CD4-positive, CD25-positive, alpha-beta regulatory T cell (primary cell): Measurements from ENCODE around the gene DROSHA. TPM values are rescaled to one million over a fixed set of nuclear protein-coding genes. Genes with fewer than 3 reads are reported as not detected.

Source experiments
- ATAC-seq, 2 donors: fragments of 150-1000 bp; cut with Tn5 transposase; one replicate each; pipeline ENCODE4 v1.10.0; 2021; ENCODE audit warnings: low read depth in 2 of 2, moderate number of reproducible peaks in 2 of 2, moderate library complexity in 1 of 2
- DNase-seq, 3 donors: peaks; one replicate each; pipeline versions ENCODE4 v3.0.0 to v3.0.0-alpha.2; 2012 to 2022; ENCODE audit warnings: mixed read lengths in 1 of 3
- H3K27ac ChIP-seq: one replicate; pipeline ENCODE4 v1.7.0; 2013; ENCODE audit warnings: mild to moderate bottlenecking, low read length; ENCODE audit not compliant: insufficient read depth, poor library complexity, severe bottlenecking
- H3K27me3 ChIP-seq: one replicate; pipeline ENCODE4 v1.7.0; 2013; ENCODE audit warnings: low read length; ENCODE audit not compliant: control insufficient read depth, insufficient read depth
- H3K36me3 ChIP-seq: one replicate; pipeline ENCODE4 v1.7.0; 2013; ENCODE audit warnings: mild to moderate bottlenecking, low read length, moderate library complexity; ENCODE audit not compliant: control insufficient read depth, insufficient read depth
- H3K4me1 ChIP-seq: 2 replicates; pipeline ENCODE4 v1.7.0; 2013; ENCODE audit warnings: mild to moderate bottlenecking, low read length; ENCODE audit not compliant: insufficient read depth, control insufficient read depth, poor library complexity, severe bottlenecking
- H3K4me3 ChIP-seq: one replicate; pipeline ENCODE4 v1.7.0; 2013; ENCODE audit warnings: low read depth, mild to moderate bottlenecking, low read length, moderate library complexity
- H3K9me3 ChIP-seq, 2 experiments: 1 replicate in 1 of 2; 2 replicates in 1 of 2; pipeline ENCODE4 v1.7.0; 2013; ENCODE audit warnings: low read length in 2 of 2, mild to moderate bottlenecking in 1 of 2, moderate library complexity in 1 of 2; ENCODE audit not compliant: control insufficient read depth in 2 of 2
- H3K27ac Mint-ChIP-seq, 3 donors: one replicate each; pipeline ENCODE4 v1.8.0; 2020 to 2022; ENCODE audit warnings: mild to moderate bottlenecking in 3 of 3, mixed read lengths in 3 of 3, moderate library complexity in 2 of 3
- H3K27me3 Mint-ChIP-seq: one replicate; pipeline ENCODE4 v1.8.0; 2022; ENCODE audit warnings: mild to moderate bottlenecking, mixed read lengths
- H3K36me3 Mint-ChIP-seq: one replicate; pipeline ENCODE4 v1.8.0; 2020; ENCODE audit warnings: mixed read lengths
- H3K4me1 Mint-ChIP-seq, 4 donors: one replicate each; pipeline ENCODE4 v1.8.0; 2020 to 2022; ENCODE audit warnings: mixed read lengths in 4 of 4, mild to moderate bottlenecking in 1 of 4
- H3K4me3 Mint-ChIP-seq, 4 donors: one replicate each; pipeline ENCODE4 v1.8.0; 2020 to 2022; ENCODE audit warnings: mild to moderate bottlenecking in 4 of 4, mixed read lengths in 4 of 4, moderate library complexity in 3 of 4
- H3K9me3 Mint-ChIP-seq, 7 donors: one replicate each; pipeline ENCODE4 v1.8.0; 2020 to 2022; ENCODE audit warnings: mixed read lengths in 7 of 7, mild to moderate bottlenecking in 3 of 7, moderate library complexity in 2 of 7
- polyA plus RNA-seq, 4 donors: library from polyadenylated mRNA; unstranded; fragments of 300-500 nt; fragmentation: Illumina TruSeq; gene quantifications; one replicate each; pipeline ENCODE4 v1.2.3, GENCODE V29; 2021
- total RNA-seq: library from RNA; stranded (reverse); gene quantifications from one replicate; pipeline ENCODE4 v1.2.3, GENCODE V29; 2022

The DROSHA gene
- total and polyA plus RNA-seq, 5 donors from 2014 or later, result 14.2 to 57.6 (median 17.0) TPM

- Histone ChIP-seq H3K27ac (no peak overlapping the region), H3K4me1 (no peaks in the 10 kb centered on the region), H3K27me3 (no peaks in the 10 kb centered on the region), H3K4me3 (no peak overlapping the region), H3K36me3 (no peaks in the 10 kb centered on the region), H3K9me3 (peaks cover 2 to 5% of the 10 kb centered on the region in 2 experiments)
- no peaks in the 10 kb centered on the region for H3K36me3 Mint-ChIP-seq
- DNase-seq (no peak), ATAC-seq (no peak)
- peaks cover 6% of the 10 kb centered on the region for H3K27me3 Mint-ChIP-seq
- peaks cover 0 to 10% (median 4%) of the 10 kb centered on the region in 7 donors for H3K9me3 Mint-ChIP-seq
- H3K4me3 Mint-ChIP-seq, result no peak overlapping the region
- H3K4me1 Mint-ChIP-seq, result no peaks in the 10 kb centered on the region
- no peak overlapping the region for H3K27ac Mint-ChIP-seq
Observed at GRCh38 chr5:31390256-31390655, 141.6 kb downstream of the DROSHA start.

GRCh38 chr5:31385774-31386537, 145.9 kb downstream of the DROSHA start:
- ATAC-seq (no peak), DNase-seq (no peak)
- Histone ChIP-seq H3K27me3 (no peaks in the 10 kb centered on the region), H3K36me3 (no peaks in the 10 kb centered on the region), H3K9me3 (peaks cover 2 to 5% of the 10 kb centered on the region in 2 experiments), H3K27ac (no peak overlapping the region), H3K4me1 (no peaks in the 10 kb centered on the region), H3K4me3 (no peak overlapping the region)
- H3K27me3 Mint-ChIP-seq, result peaks cover 10% of the 10 kb centered on the region
- no peak overlapping the region for H3K27ac Mint-ChIP-seq
- no peak overlapping the region for H3K4me3 Mint-ChIP-seq
- H3K9me3 Mint-ChIP-seq, result peaks cover 0 to 10% (median 4%) of the 10 kb centered on the region in 7 donors
- H3K36me3 Mint-ChIP-seq, result no peaks in the 10 kb centered on the region
- no peaks in the 10 kb centered on the region for H3K4me1 Mint-ChIP-seq

DNA sequence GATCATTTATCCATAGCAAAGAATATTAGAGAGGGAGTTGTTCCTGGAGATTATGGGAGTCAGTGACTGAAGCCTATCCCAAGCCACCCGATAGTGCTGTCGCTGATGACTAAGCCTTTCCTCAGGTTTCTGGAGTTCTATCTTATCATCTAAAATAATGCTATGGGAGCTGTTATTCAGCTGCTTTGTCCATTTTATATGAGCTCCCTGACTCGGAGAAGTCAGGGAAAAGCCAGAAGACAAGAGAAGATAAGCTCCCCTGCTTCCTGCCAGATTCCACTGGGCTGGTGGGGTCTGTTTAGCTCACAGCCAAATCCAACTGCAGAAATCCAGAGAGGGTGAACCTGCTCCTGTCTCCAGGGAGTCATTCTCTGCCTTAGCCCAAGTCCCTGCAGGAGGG, 148.2 kb downstream of the DROSHA start:
- no peak overlapping the region for H3K4me3 Mint-ChIP-seq
- DNase-seq, result no peak
- no peaks in the 10 kb centered on the region for H3K4me1 ChIP-seq
- peaks cover 10% of the 10 kb centered on the region for H3K27me3 Mint-ChIP-seq
- H3K27ac Mint-ChIP-seq, result no peak overlapping the region
- H3K27ac ChIP-seq, result no peak overlapping the region
- H3K9me3 Mint-ChIP-seq, result peaks cover 0 to 7% (median 0%) of the 10 kb centered on the region in 7 donors
- no peak overlapping the region for H3K4me3 ChIP-seq
- H3K27me3 ChIP-seq, result no peaks in the 10 kb centered on the region
- no peaks in the 10 kb centered on the region for H3K36me3 Mint-ChIP-seq
- no peaks in the 10 kb centered on the region for H3K36me3 ChIP-seq
- H3K4me1 Mint-ChIP-seq, result no peaks in the 10 kb centered on the region
- ATAC-seq, result no peak
- H3K9me3 ChIP-seq, result peaks cover 2% of the 10 kb centered on the region in 2 experiments

GRCh38 chr5:31382051-31382878, 149.6 kb downstream of the DROSHA start:
- Mint-ChIP-seq H3K36me3 (no peaks in the 10 kb centered on the region), H3K4me1 (no peaks in the 10 kb centered on the region), H3K9me3 (peaks cover 0 to 2% (median 0%) of the 10 kb centered on the region in 7 donors), H3K4me3 (no peak overlapping the region), H3K27ac (no peak overlapping the region), H3K27me3 (peaks cover 10% of the 10 kb centered on the region)
- DNase-seq, result no peak
- H3K36me3 ChIP-seq, result no peaks in the 10 kb centered on the region
- H3K4me1 ChIP-seq, result no peaks in the 10 kb centered on the region
- H3K27ac ChIP-seq, result no peak overlapping the region
- ATAC-seq, result no peak
- H3K4me3 ChIP-seq, result no peak overlapping the region
- no peaks in the 10 kb centered on the region for H3K9me3 ChIP-seq
- H3K27me3 ChIP-seq, result no peaks in the 10 kb centered on the region

DNA sequence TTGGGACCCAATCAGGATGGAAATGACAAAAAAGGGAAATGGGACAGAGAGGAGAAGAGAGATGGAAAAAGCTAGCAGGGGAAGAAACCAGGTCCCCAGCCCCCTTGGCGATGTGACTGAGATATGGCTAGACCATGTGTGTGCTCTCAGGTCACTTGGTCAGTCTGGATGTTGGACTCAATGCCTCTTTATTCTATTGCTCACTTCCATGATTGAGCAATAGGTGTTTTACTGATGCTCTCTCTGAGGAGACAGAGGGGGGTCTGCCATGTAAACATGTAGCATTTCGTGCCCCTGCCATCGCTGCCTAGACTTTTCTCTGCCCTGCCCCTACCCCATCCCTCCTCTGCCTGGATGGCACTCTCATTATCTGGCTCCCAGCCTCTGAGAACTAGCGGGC, 150.6 kb downstream of the DROSHA start:
- Mint-ChIP-seq H3K27ac (no peak overlapping the region), H3K27me3 (peaks cover 10% of the 10 kb centered on the region), H3K9me3 (peaks cover 0 to 2% (median 0%) of the 10 kb centered on the region in 7 donors), H3K4me1 (no peaks in the 10 kb centered on the region), H3K4me3 (no peak overlapping the region), H3K36me3 (no peaks in the 10 kb centered on the region)
- Histone ChIP-seq H3K4me3 (no peak overlapping the region), H3K36me3 (no peaks in the 10 kb centered on the region), H3K27ac (no peak overlapping the region), H3K4me1 (no peaks in the 10 kb centered on the region), H3K27me3 (no peaks in the 10 kb centered on the region), H3K9me3 (no peaks in the 10 kb centered on the region)
- DNase-seq (no peak), ATAC-seq (no peak)

- Mint-ChIP-seq H3K4me1 (no peaks in the 10 kb centered on the region), H3K36me3 (no peaks in the 10 kb centered on the region), H3K27me3 (peaks cover 4% of the 10 kb centered on the region), H3K9me3 (peaks cover 0 to 2% (median 0%) of the 10 kb centered on the region in 7 donors), H3K27ac (no peak overlapping the region), H3K4me3 (no peak overlapping the region)
- Histone ChIP-seq H3K4me3 (no peak overlapping the region), H3K4me1 (no peaks in the 10 kb centered on the region), H3K36me3 (no peaks in the 10 kb centered on the region), H3K27me3 (no peaks in the 10 kb centered on the region), H3K27ac (no peak overlapping the region), H3K9me3 (no peaks in the 10 kb centered on the region)
- DNase-seq (no peak), ATAC-seq (no peak)
Observed at GRCh38 chr5:31380049-31380448, 151.8 kb downstream of the DROSHA start.

GRCh38 chr5:31378838-31379237, 153.1 kb downstream of the DROSHA start:
- no peaks in the 10 kb centered on the region for H3K4me1 ChIP-seq
- no peak overlapping the region for H3K27ac ChIP-seq
- no peaks in the 10 kb centered on the region for H3K9me3 ChIP-seq
- H3K36me3 ChIP-seq, result no peaks in the 10 kb centered on the region
- no peak for ATAC-seq
- DNase-seq, result no peak
- H3K36me3 Mint-ChIP-seq, result no peaks in the 10 kb centered on the region
- H3K27me3 Mint-ChIP-seq, result peaks cover 4% of the 10 kb centered on the region
- H3K4me1 Mint-ChIP-seq, result no peaks in the 10 kb centered on the region
- no peaks in the 10 kb centered on the region for H3K27me3 ChIP-seq
- H3K4me3 ChIP-seq, result no peak overlapping the region
- no peak overlapping the region for H3K27ac Mint-ChIP-seq
- peaks cover 0 to 2% (median 0%) of the 10 kb centered on the region in 7 donors for H3K9me3 Mint-ChIP-seq
- no peak overlapping the region for H3K4me3 Mint-ChIP-seq
